ENCODE results near the gene NRXN3.
"Not testable (repeated sequence)": the region's sequence is repeated elsewhere in the genome, so short reads cannot be mapped to it uniquely, and the experiment has no call there.

DNA sequence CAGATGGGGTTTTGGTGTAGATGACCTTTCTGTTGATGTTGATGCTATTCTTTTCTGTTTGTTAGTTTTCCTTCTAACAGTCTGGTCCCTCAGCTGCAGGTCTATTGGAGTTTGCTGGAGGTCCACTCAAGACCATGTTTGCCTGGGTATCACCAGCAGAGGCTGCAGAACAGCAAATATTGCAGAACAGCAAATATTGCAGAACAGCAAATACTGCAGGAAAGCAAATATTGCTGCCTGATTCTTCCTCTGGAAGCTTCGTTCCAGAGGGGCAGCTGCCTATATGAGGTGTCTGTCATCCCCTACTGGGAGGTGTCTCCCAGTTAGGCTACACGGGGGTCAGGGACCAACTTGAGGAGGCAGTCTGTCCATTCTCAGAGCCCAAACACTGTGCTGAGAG, 371.6 kb downstream of the NRXN3 start:
- TF ChIP-seq, protein P1, sequence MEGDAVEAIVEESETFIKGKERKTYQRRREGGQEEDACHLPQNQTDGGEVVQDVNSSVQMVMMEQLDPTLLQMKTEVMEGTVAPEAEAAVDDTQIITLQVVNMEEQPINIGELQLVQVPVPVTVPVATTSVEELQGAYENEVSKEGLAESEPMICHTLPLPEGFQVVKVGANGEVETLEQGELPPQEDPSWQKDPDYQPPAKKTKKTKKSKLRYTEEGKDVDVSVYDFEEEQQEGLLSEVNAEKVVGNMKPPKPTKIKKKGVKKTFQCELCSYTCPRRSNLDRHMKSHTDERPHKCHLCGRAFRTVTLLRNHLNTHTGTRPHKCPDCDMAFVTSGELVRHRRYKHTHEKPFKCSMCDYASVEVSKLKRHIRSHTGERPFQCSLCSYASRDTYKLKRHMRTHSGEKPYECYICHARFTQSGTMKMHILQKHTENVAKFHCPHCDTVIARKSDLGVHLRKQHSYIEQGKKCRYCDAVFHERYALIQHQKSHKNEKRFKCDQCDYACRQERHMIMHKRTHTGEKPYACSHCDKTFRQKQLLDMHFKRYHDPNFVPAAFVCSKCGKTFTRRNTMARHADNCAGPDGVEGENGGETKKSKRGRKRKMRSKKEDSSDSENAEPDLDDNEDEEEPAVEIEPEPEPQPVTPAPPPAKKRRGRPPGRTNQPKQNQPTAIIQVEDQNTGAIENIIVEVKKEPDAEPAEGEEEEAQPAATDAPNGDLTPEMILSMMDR (tag by site-specific recombination; IDR thresholded peaks at IDR 0.05) = not testable (repeated sequence)
- not testable (repeated sequence) for TF ChIP-seq SALL2 (tag by site-specific recombination; IDR thresholded peaks at IDR 0.05; ENCODE audit: borderline replicate concordance); GLI4 (tag by site-specific recombination; IDR thresholded peaks at IDR 0.05); ZNF350 (tag by site-specific recombination; IDR thresholded peaks at IDR 0.05); KLF16 (tag by site-specific recombination; IDR thresholded peaks at IDR 0.05); ZNF335 (tag by site-specific recombination; conservative IDR thresholded peaks at IDR 0.05); ZNF221 (tag by site-specific recombination; IDR thresholded peaks at IDR 0.05; ENCODE audit: borderline replicate concordance); SETDB1 (IDR thresholded peaks at IDR 0.05; ENCODE audit: insufficient read length, low read length); YY1 (tag by site-specific recombination; IDR thresholded peaks at IDR 0.05); ZFP37 (tag by site-specific recombination; IDR thresholded peaks at IDR 0.05); ZNF558 (tag by site-specific recombination; IDR thresholded peaks at IDR 0.05)
- TF ChIP-seq, protein P2, sequence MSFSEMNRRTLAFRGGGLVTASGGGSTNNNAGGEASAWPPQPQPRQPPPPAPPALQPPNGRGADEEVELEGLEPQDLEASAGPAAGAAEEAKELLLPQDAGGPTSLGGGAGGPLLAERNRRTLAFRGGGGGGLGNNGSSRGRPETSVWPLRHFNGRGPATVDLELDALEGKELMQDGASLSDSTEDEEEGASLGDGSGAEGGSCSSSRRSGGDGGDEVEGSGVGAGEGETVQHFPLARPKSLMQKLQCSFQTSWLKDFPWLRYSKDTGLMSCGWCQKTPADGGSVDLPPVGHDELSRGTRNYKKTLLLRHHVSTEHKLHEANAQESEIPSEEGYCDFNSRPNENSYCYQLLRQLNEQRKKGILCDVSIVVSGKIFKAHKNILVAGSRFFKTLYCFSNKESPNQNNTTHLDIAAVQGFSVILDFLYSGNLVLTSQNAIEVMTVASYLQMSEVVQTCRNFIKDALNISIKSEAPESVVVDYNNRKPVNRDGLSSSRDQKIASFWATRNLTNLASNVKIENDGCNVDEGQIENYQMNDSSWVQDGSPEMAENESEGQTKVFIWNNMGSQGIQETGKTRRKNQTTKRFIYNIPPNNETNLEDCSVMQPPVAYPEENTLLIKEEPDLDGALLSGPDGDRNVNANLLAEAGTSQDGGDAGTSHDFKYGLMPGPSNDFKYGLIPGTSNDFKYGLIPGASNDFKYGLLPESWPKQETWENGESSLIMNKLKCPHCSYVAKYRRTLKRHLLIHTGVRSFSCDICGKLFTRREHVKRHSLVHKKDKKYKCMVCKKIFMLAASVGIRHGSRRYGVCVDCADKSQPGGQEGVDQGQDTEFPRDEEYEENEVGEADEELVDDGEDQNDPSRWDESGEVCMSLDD (tag by site-specific recombination; IDR thresholded peaks at IDR 0.05) = not testable (repeated sequence)
- TF ChIP-seq, protein P3, sequence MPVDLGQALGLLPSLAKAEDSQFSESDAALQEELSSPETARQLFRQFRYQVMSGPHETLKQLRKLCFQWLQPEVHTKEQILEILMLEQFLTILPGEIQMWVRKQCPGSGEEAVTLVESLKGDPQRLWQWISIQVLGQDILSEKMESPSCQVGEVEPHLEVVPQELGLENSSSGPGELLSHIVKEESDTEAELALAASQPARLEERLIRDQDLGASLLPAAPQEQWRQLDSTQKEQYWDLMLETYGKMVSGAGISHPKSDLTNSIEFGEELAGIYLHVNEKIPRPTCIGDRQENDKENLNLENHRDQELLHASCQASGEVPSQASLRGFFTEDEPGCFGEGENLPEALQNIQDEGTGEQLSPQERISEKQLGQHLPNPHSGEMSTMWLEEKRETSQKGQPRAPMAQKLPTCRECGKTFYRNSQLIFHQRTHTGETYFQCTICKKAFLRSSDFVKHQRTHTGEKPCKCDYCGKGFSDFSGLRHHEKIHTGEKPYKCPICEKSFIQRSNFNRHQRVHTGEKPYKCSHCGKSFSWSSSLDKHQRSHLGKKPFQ (tag by site-specific recombination; IDR thresholded peaks at IDR 0.05) = not testable (repeated sequence)
- TF ChIP-seq, protein P4, sequence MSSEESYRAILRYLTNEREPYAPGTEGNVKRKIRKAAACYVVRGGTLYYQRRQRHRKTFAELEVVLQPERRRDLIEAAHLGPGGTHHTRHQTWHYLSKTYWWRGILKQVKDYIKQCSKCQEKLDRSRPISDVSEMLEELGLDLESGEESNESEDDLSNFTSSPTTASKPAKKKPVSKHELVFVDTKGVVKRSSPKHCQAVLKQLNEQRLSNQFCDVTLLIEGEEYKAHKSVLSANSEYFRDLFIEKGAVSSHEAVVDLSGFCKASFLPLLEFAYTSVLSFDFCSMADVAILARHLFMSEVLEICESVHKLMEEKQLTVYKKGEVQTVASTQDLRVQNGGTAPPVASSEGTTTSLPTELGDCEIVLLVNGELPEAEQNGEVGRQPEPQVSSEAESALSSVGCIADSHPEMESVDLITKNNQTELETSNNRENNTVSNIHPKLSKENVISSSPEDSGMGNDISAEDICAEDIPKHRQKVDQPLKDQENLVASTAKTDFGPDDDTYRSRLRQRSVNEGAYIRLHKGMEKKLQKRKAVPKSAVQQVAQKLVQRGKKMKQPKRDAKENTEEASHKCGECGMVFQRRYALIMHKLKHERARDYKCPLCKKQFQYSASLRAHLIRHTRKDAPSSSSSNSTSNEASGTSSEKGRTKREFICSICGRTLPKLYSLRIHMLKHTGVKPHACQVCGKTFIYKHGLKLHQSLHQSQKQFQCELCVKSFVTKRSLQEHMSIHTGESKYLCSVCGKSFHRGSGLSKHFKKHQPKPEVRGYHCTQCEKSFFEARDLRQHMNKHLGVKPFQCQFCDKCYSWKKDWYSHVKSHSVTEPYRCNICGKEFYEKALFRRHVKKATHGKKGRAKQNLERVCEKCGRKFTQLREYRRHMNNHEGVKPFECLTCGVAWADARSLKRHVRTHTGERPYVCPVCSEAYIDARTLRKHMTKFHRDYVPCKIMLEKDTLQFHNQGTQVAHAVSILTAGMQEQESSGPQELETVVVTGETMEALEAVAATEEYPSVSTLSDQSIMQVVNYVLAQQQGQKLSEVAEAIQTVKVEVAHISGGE (tag by site-specific recombination; conservative IDR thresholded peaks at IDR 0.05; ENCODE audit: low read depth) = not testable (repeated sequence)
